Mammary epithelial cell (primary cell): ENCODE data around the gene ANO3.

Source experiments
- EZH2 ChIP-seq: IDR thresholded peaks from 2 replicates; pipeline ENCODE4 v1.6.1; 2012; ENCODE audit warnings: low read length, inconsistent platforms, borderline replicate concordance
- TF ChIP-seq, protein P1 (sequence below), 2 donors: IDR thresholded peaks in 1 of 2; conservative IDR thresholded peaks in 1 of 2; 2 replicates each; pipeline ENCODE4 v1.5.1; 2011 to 2012; ENCODE audit warnings: inconsistent platforms in 2 of 2, low read length in 2 of 2, mild to moderate bottlenecking in 2 of 2, control low read depth in 1 of 2, low read depth in 1 of 2; ENCODE audit not compliant: insufficient read depth in 1 of 2; ENCODE audit errors: extremely low read depth in 1 of 2

GRCh38 chr11:26465274-26465673, 133.3 kb downstream of the ANO3 start:
- TF ChIP-seq, protein P1, sequence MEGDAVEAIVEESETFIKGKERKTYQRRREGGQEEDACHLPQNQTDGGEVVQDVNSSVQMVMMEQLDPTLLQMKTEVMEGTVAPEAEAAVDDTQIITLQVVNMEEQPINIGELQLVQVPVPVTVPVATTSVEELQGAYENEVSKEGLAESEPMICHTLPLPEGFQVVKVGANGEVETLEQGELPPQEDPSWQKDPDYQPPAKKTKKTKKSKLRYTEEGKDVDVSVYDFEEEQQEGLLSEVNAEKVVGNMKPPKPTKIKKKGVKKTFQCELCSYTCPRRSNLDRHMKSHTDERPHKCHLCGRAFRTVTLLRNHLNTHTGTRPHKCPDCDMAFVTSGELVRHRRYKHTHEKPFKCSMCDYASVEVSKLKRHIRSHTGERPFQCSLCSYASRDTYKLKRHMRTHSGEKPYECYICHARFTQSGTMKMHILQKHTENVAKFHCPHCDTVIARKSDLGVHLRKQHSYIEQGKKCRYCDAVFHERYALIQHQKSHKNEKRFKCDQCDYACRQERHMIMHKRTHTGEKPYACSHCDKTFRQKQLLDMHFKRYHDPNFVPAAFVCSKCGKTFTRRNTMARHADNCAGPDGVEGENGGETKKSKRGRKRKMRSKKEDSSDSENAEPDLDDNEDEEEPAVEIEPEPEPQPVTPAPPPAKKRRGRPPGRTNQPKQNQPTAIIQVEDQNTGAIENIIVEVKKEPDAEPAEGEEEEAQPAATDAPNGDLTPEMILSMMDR (conservative IDR thresholded peaks at IDR 0.05 in 1 of 2, IDR thresholded peaks at IDR 0.05 in 1 of 2; ENCODE audit: extremely low read depth in 1 of 2, insufficient read depth in 1 of 2, low read depth in 1 of 2, low read length in 2 of 2): no peak
- no peak for TF ChIP-seq EZH2
